ENCODE results near the gene EGFL6.

The EGFL6 gene, protein sequence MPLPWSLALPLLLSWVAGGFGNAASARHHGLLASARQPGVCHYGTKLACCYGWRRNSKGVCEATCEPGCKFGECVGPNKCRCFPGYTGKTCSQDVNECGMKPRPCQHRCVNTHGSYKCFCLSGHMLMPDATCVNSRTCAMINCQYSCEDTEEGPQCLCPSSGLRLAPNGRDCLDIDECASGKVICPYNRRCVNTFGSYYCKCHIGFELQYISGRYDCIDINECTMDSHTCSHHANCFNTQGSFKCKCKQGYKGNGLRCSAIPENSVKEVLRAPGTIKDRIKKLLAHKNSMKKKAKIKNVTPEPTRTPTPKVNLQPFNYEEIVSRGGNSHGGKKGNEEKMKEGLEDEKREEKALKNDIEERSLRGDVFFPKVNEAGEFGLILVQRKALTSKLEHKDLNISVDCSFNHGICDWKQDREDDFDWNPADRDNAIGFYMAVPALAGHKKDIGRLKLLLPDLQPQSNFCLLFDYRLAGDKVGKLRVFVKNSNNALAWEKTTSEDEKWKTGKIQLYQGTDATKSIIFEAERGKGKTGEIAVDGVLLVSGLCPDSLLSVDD

DNA sequence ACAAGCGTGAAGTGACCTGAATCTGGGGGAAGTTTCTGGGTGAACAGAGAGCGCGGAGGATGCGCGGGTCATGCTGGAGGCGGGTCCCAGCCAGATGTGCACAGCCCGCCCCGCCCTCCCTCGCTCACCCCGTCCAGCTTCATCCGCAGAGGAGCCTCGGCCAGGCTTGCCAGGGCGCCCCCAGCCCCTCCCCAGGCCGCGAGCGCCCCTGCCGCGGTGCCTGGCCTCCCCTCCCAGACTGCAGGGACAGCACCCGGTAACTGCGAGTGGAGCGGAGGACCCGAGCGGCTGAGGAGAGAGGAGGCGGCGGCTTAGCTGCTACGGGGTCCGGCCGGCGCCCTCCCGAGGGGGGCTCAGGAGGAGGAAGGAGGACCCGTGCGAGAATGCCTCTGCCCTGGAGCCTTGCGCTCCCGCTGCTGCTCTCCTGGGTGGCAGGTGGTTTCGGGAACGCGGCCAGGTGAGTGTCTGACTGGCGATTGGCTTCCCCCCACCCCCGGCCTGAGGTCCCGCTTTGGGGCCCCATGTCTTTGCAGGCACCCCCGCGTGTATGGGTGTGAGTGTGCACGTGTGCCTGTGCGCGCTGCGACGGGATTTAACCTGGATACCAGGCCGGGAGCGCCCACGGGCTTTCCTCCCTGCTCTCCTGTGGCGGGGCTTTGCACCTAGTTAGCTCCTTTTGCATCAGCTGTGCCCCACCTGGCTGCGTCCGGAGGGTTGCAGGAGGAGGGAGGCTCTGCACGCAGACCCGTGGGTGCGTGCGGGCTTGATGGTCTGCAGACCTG lies at the start of gene EGFL6:
EGFL6 (plus strand) TSS at position 123 of the 782 bp plus-strand sequence; CDS start at position 384, 261 bp downstream.
- Histone ChIP-seq H3K27ac (no peak within 1 kb of the TSS), H3K36me3 (no peaks in the 10 kb centered on the region), H3K4me3 (ENCODE audit: low read depth, low read length) (no peak within 1 kb of the TSS), H3K9me3 (ENCODE audit: severe bottlenecking) (no peaks in the 10 kb centered on the region), H3K27me3 (ENCODE audit: insufficient read depth, low read depth, severe bottlenecking) (peaks cover 91% of the 10 kb centered on the region)
- DNase-seq, result no peak
- TF ChIP-seq, protein P1, sequence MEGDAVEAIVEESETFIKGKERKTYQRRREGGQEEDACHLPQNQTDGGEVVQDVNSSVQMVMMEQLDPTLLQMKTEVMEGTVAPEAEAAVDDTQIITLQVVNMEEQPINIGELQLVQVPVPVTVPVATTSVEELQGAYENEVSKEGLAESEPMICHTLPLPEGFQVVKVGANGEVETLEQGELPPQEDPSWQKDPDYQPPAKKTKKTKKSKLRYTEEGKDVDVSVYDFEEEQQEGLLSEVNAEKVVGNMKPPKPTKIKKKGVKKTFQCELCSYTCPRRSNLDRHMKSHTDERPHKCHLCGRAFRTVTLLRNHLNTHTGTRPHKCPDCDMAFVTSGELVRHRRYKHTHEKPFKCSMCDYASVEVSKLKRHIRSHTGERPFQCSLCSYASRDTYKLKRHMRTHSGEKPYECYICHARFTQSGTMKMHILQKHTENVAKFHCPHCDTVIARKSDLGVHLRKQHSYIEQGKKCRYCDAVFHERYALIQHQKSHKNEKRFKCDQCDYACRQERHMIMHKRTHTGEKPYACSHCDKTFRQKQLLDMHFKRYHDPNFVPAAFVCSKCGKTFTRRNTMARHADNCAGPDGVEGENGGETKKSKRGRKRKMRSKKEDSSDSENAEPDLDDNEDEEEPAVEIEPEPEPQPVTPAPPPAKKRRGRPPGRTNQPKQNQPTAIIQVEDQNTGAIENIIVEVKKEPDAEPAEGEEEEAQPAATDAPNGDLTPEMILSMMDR (IDR thresholded peaks at IDR 0.05; ENCODE audit: low read depth, low read length), result no peak

DNA sequence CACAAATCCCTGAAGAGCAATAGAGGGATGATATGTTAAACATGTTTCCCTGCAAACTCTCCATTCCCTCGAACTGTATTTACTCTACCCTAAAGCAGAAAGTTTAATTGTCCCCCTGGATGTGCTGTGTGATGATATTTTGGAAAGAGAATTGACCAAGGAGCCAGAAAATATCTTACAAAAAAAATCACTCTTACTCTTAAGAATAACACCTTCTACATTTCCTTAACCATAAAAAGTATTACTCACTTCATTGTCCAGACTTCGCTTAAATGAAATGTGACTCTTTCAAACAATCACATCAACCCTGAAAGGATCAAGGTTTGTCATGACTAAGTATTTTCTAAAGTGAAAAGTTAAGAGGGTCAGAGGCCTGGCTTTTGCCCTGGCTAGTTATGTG lies 49.0 kb upstream of the EGFL6 start:
- no peak for DNase-seq
- TF ChIP-seq, protein P1 (IDR thresholded peaks at IDR 0.05; ENCODE audit: low read depth, low read length), result no peak
- Histone ChIP-seq H3K9me3 (ENCODE audit: severe bottlenecking) (peaks cover 2% of the 10 kb centered on the region), H3K4me3 (ENCODE audit: low read depth, low read length) (no peak overlapping the region), H3K27ac (no peak overlapping the region), H3K27me3 (ENCODE audit: insufficient read depth, low read depth, severe bottlenecking) (peaks cover 82% of the 10 kb centered on the region), H3K36me3 (no peaks in the 10 kb centered on the region)

DNA sequence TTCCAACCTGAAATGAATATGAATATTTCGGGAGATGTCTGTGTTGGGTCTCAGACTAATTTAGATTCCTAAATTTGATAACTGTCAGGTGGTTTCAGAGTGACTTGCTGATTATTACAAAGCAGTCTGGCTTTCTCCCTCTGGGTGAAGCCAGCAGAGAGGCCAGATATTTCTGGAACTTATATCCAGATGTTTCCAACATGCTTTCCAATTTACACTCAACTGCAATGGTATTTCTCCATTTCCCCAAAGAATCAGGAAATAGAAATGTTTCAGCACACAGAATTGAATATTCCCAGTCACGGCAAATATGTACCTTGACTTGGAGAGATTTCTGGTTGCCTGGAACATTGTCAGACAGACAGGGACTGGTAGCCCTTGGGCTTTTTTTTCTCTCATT lies 48.5 kb upstream of the EGFL6 start:
- no peak overlapping the region for H3K4me3 ChIP-seq (ENCODE audit: low read depth, low read length)
- peaks cover 2% of the 10 kb centered on the region for H3K9me3 ChIP-seq (ENCODE audit: severe bottlenecking)
- TF ChIP-seq, protein P1 (IDR thresholded peaks at IDR 0.05; ENCODE audit: low read depth, low read length), result no peak
- H3K27ac ChIP-seq, result no peak overlapping the region
- H3K27me3 ChIP-seq (ENCODE audit: insufficient read depth, low read depth, severe bottlenecking), result peaks cover 79% of the 10 kb centered on the region
- H3K36me3 ChIP-seq, result no peaks in the 10 kb centered on the region
- DNase-seq, result no peak

DNA sequence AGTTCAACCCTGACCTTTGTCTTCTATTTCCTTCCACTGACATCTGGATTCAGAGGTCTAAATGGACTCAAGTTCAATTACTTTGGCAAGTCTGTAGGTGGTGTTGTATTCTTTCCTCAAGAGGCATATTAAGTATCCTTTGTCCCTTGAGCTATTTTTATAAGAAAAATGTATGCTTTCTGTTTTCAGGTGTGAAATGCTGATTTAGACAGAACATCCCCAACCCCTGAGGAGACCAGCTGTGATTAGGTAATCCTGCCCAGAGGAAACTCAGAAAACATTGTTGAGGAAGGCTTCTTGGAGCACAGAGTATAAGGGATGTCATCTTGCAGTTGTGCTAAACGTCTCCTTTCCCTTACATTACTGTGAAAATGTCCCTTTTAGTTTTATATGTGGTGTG lies 46.6 kb upstream of the EGFL6 start:
- TF ChIP-seq, protein P1 (IDR thresholded peaks at IDR 0.05; ENCODE audit: low read depth, low read length), result no peak
- Histone ChIP-seq H3K9me3 (ENCODE audit: severe bottlenecking) (no peaks in the 10 kb centered on the region), H3K27ac (no peak overlapping the region), H3K27me3 (ENCODE audit: insufficient read depth, low read depth, severe bottlenecking) (peaks cover 60% of the 10 kb centered on the region), H3K4me3 (ENCODE audit: low read depth, low read length) (no peak overlapping the region), H3K36me3 (no peaks in the 10 kb centered on the region)
- DNase-seq, result no peak

DNA sequence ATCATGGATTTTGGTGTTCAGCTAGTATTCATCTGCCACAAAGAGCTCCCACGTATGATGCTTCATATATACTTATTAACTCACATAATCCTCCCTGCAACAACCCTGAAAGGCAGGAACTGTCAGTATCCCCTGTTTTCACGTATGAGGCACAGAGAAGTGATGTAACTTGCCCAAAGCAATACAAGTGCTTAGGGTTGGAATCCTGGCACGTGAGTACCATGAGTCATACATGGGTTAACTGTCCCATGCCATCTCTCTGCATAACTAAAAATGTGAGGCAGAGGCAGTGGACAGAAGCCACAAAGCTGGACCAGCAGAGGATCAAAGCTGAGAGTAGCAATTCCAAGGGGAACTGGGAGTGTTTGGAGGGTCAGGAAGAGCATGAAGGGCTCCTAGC lies 35.7 kb upstream of the EGFL6 start:
- DNase-seq, result no peak
- TF ChIP-seq, protein P1 (IDR thresholded peaks at IDR 0.05; ENCODE audit: low read depth, low read length), result no peak

More for the DNA sequence above, 35.7 kb upstream of the EGFL6 start:
- Histone ChIP-seq H3K27ac (no peak overlapping the region), H3K36me3 (no peaks in the 10 kb centered on the region), H3K9me3 (ENCODE audit: severe bottlenecking) (no peaks in the 10 kb centered on the region), H3K27me3 (ENCODE audit: insufficient read depth, low read depth, severe bottlenecking) (peaks cover 83% of the 10 kb centered on the region), H3K4me3 (ENCODE audit: low read depth, low read length) (no peak overlapping the region)

Measured in WERI-Rb-1 (cell line).